ENCODE measurements around the gene ANO8.

The ANO8 gene

DNA sequence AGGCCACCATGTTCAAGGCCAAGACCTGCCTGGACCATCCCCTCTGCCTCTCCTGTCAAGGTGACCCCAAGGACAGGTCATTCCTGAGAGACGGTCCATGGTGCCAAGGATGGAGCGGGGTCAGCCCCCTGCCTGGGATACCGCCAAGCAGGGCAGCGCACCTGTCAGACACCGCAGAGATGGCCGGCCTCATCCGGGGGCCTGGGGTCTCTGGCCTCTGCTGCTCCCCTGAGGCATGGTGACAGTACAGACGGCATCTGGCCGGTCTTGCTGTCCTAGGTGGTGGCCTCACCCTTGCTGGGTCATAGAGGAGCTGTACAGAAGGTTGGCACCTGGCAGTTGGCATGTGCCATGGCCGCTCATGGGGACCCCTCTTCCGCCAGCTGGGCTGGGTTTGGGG, 14.2 kb downstream of the ANO8 start:
- Histone ChIP-seq H4K20me1 (ENCODE audit: insufficient read depth, low read length) (no peaks in the 10 kb centered on the region), H3K9ac (ENCODE audit: low read length) (no peak overlapping the region), H3K27me3 (replicated peaks; ENCODE audit: insufficient read depth, low read length) (no peaks in the 10 kb centered on the region), H3K79me2 (ENCODE audit: low read length) (no peaks in the 10 kb centered on the region), H3K36me3 (replicated peaks; ENCODE audit: insufficient read depth, low read length) (no peaks in the 10 kb centered on the region), H3K4me3 (ENCODE audit: low read length) (no peak overlapping the region), H3K4me1 (ENCODE audit: low read length) (no peaks in the 10 kb centered on the region), H3F3A (ENCODE audit: insufficient read depth, low read length) (no peaks in the 10 kb centered on the region), H3K4me2 (ENCODE audit: low read depth, low read length) (no peak overlapping the region), H2AFZ (ENCODE audit: low read length) (no peak overlapping the region), H3K9me3 (replicated peaks; ENCODE audit: insufficient read depth, low read length) (no peaks in the 10 kb centered on the region), H3K27ac (ENCODE audit: low read length) (no peak overlapping the region), H3K9me2 (replicated peaks; ENCODE audit: insufficient read depth, low read length) (no peaks in the 10 kb centered on the region)
- no peak for DNase-seq
- TF ChIP-seq CTCF (IDR thresholded peaks at IDR 0.05; ENCODE audit: low read length) (no peak), EZH2phosphoT487 (IDR thresholded peaks at IDR 0.05; ENCODE audit: low read length) (no peak), EZH2 (optimal IDR thresholded peaks at IDR 0.05; ENCODE audit: low read depth, low read length) (no peak)

DNA sequence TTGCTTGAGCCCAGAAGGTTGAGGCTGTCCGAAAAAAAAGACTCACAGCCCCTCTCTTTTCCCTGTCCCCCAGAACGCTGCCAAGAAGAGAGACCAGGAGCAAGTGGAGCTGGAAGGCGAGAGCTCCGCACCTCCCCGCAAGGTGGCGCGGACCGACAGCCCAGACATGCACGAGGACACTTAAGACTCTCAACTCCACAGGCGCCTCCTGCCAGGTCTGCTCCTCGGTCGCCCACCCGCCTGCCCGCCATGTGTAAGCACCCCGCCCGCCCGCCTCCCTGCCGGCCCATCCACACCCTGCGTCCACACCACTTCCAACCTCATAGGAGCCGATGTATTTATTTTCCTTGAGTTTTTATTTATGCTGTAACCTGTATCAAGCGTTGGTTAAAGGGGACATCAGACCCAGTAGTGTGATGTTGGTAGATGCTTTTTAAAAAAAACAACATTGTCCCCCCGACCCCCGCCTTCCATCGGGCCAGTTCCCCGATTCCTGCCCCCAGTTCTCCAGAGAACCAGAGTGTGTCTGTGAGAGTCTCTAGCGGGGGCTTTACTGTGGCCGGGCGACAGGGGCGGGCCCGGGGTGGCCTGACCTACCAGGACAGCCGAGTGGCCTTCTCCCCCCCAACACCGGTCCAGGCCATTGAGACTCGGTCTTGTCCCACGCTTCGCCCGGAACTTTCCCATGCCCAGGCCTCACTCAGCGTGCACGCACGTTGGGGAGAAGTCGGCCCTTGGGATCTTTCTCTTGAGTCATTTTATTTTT, 15.0 kb downstream of the ANO8 start:
- no peaks in the 10 kb centered on the region for H3F3A ChIP-seq (ENCODE audit: insufficient read depth, low read length)
- no peak for DNase-seq
- H4K20me1 ChIP-seq (ENCODE audit: insufficient read depth, low read length): no peaks in the 10 kb centered on the region
- TF ChIP-seq EZH2 (optimal IDR thresholded peaks at IDR 0.05; ENCODE audit: low read depth, low read length) (no peak), EZH2phosphoT487 (IDR thresholded peaks at IDR 0.05; ENCODE audit: low read length) (no peak), CTCF (IDR thresholded peaks at IDR 0.05; ENCODE audit: low read length) (no peak)
- H3K9ac ChIP-seq (ENCODE audit: low read length): no peak overlapping the region
- H3K9me2 ChIP-seq (replicated peaks; ENCODE audit: insufficient read depth, low read length): no peaks in the 10 kb centered on the region
- H3K27me3 ChIP-seq (replicated peaks; ENCODE audit: insufficient read depth, low read length): no peaks in the 10 kb centered on the region
- no peak overlapping the region for H3K27ac ChIP-seq (ENCODE audit: low read length)
- no peak overlapping the region for H3K4me2 ChIP-seq (ENCODE audit: low read depth, low read length)
- no peaks in the 10 kb centered on the region for H3K4me1 ChIP-seq (ENCODE audit: low read length)
- H3K79me2 ChIP-seq (ENCODE audit: low read length): 0 out of 2 replicates have a peak, but pooled peaks cover under 1% of the 10 kb centered on the region
- no peaks in the 10 kb centered on the region for H3K9me3 ChIP-seq (replicated peaks; ENCODE audit: insufficient read depth, low read length)
- no peak overlapping the region for H3K4me3 ChIP-seq (ENCODE audit: low read length)
- H3K36me3 ChIP-seq (replicated peaks; ENCODE audit: insufficient read depth, low read length): 0 out of 2 replicates have a peak, but pooled peaks cover under 1% of the 10 kb centered on the region
- H2AFZ ChIP-seq (ENCODE audit: low read length): no peak overlapping the region

DNA sequence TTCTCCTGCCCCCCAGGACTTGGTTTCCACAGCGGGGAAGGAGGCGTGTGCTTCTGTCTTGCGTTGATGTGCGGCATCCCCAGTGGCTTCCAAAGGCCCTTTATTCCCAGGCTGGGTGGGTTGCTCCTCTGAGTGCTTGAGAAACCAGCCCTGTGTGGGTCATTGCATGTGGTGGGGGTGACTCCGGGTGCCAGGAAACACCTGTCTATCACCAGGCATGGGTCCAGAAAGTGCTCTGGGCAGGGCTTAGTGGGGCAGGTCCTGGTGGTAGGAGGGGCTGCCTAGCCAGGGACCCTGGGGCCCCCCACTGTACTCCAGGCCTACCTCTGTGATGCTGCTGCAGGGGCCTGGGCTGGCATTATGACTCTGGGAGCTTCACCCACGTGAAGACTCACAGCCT, 15.7 kb downstream of the ANO8 start:
- H3F3A ChIP-seq (ENCODE audit: insufficient read depth, low read length): no peaks in the 10 kb centered on the region
- no peak for TF ChIP-seq CTCF (IDR thresholded peaks at IDR 0.05; ENCODE audit: low read length)
- TF ChIP-seq EZH2phosphoT487 (IDR thresholded peaks at IDR 0.05; ENCODE audit: low read length): no peak
- TF ChIP-seq EZH2 (optimal IDR thresholded peaks at IDR 0.05; ENCODE audit: low read depth, low read length): no peak

More for the DNA sequence above, 15.7 kb downstream of the ANO8 start:
- Histone ChIP-seq H3K36me3 (replicated peaks; ENCODE audit: insufficient read depth, low read length) (0 out of 2 replicates have a peak, but pooled peaks cover 4% of the 10 kb centered on the region), H4K20me1 (ENCODE audit: insufficient read depth, low read length) (no peaks in the 10 kb centered on the region), H3K9me2 (replicated peaks; ENCODE audit: insufficient read depth, low read length) (no peaks in the 10 kb centered on the region), H3K9me3 (replicated peaks; ENCODE audit: insufficient read depth, low read length) (no peaks in the 10 kb centered on the region), H3K79me2 (ENCODE audit: low read length) (peaks cover 7% of the 10 kb centered on the region), H3K9ac (ENCODE audit: low read length) (no peak overlapping the region), H3K27ac (ENCODE audit: low read length) (no peak overlapping the region), H3K4me1 (ENCODE audit: low read length) (no peaks in the 10 kb centered on the region), H3K4me2 (ENCODE audit: low read depth, low read length) (no peak overlapping the region), H3K27me3 (replicated peaks; ENCODE audit: insufficient read depth, low read length) (no peaks in the 10 kb centered on the region), H3K4me3 (ENCODE audit: low read length) (no peak overlapping the region), H2AFZ (ENCODE audit: low read length) (no peak overlapping the region)
- no peak for DNase-seq
